ENCODE results near the gene KIR2DL4.
"Not testable (repeated sequence)": the region's sequence is repeated elsewhere in the genome, so short reads cannot be mapped to it uniquely, and the experiment has no call there.

DNA sequence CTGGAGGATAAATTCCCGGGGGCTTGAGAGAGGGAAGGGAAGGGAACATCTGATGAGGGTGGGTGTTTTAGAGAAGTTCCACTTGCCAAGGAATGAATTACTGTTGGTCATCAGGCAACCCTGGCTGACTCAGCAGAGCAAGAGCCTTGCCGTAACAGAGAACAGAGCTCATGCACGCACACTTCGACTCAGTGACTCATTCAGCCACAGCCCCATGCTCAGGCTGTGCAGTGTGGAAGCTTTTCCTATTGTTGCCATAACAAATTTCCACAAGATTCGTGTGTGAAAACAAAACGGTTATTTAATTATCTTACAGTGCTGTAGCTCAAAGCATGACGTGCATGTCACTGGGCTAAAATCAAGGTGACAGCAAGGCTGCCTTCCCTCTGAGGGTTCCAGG is 56.0 kb downstream of the KIR2DL4 start:
- TF ChIP-seq, protein P1, sequence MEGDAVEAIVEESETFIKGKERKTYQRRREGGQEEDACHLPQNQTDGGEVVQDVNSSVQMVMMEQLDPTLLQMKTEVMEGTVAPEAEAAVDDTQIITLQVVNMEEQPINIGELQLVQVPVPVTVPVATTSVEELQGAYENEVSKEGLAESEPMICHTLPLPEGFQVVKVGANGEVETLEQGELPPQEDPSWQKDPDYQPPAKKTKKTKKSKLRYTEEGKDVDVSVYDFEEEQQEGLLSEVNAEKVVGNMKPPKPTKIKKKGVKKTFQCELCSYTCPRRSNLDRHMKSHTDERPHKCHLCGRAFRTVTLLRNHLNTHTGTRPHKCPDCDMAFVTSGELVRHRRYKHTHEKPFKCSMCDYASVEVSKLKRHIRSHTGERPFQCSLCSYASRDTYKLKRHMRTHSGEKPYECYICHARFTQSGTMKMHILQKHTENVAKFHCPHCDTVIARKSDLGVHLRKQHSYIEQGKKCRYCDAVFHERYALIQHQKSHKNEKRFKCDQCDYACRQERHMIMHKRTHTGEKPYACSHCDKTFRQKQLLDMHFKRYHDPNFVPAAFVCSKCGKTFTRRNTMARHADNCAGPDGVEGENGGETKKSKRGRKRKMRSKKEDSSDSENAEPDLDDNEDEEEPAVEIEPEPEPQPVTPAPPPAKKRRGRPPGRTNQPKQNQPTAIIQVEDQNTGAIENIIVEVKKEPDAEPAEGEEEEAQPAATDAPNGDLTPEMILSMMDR (IDR thresholded peaks at IDR 0.05), result not testable (repeated sequence)
- not testable (repeated sequence) for TF ChIP-seq POLR2A (IDR thresholded peaks at IDR 0.05); EP300 (IDR thresholded peaks at IDR 0.05; ENCODE audit: low read depth); POLR2AphosphoS5 (IDR thresholded peaks at IDR 0.05)

Measured in transverse colon (tissue), 4 donors.